ENCODE results near the gene GTF2A2.

DNA sequence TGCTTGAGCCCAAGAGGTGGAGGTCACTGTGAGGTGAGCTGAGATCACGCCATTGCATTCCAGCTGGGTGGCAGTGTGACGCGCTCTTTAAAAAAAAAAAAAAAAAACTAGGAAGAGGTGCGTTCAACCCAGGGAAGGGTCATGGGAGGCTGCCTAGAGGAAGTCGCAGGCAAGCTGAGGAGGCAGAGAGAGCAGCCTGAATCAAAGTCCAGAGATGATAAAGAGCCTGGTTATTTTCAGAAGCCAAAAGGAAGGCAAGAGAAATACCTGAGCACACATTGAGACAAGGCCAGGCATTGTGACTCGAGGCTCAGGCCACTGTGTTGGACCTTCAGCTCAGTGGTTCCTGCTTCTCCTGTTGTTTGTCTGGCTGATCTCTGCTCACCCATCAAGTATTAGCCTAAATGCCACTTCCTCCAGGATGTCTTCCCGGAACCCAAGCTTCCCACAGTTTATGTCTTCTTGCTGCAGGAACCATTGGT lies 61.8 kb downstream of the GTF2A2 start:
- TF ChIP-seq, protein P1, sequence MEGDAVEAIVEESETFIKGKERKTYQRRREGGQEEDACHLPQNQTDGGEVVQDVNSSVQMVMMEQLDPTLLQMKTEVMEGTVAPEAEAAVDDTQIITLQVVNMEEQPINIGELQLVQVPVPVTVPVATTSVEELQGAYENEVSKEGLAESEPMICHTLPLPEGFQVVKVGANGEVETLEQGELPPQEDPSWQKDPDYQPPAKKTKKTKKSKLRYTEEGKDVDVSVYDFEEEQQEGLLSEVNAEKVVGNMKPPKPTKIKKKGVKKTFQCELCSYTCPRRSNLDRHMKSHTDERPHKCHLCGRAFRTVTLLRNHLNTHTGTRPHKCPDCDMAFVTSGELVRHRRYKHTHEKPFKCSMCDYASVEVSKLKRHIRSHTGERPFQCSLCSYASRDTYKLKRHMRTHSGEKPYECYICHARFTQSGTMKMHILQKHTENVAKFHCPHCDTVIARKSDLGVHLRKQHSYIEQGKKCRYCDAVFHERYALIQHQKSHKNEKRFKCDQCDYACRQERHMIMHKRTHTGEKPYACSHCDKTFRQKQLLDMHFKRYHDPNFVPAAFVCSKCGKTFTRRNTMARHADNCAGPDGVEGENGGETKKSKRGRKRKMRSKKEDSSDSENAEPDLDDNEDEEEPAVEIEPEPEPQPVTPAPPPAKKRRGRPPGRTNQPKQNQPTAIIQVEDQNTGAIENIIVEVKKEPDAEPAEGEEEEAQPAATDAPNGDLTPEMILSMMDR (conservative IDR thresholded peaks at IDR 0.05): no peak
- no peak for TF ChIP-seq ZFX (IDR thresholded peaks at IDR 0.05)

Data from C4-2B (cell line).